Mucosa of descending colon (tissue), 3 donors: ENCODE data around the gene TRIP13. TPM values are rescaled to one million over a fixed set of nuclear protein-coding genes. Genes with fewer than 3 reads are reported as not detected.
"Not testable (repeated sequence)": the region's sequence is repeated elsewhere in the genome, so short reads cannot be mapped to it uniquely, and the experiment has no call there.

Experiments used
- ATAC-seq: fragments of 200-7000 bp; cut with Tn5 transposase; one replicate; pipeline ENCODE4 v1.9.1; 2020; ENCODE audit warnings: mild to moderate bottlenecking, moderate library complexity
- DNase-seq, 3 donors: peaks; one replicate each; pipeline ENCODE4 v3.0.0-alpha.2; 2020
- H3K36me3 ChIP-seq: fragments of 200-600 bp; one replicate; pipeline ENCODE4 v1.8.0; 2021; ENCODE audit warnings: low read depth, mild to moderate bottlenecking
- H3K4me1 ChIP-seq: fragments of 200-600 bp; one replicate; pipeline ENCODE4 v1.8.0; 2021; ENCODE audit warnings: low read depth, mild to moderate bottlenecking
- H3K4me3 ChIP-seq: fragments of 200-600 bp; one replicate; pipeline ENCODE4 v1.8.0; 2021; ENCODE audit warnings: mild to moderate bottlenecking
- H3K9me3 ChIP-seq: fragments of 200-600 bp; one replicate; pipeline ENCODE4 v1.8.0; 2021; ENCODE audit warnings: mild to moderate bottlenecking
- intact Hi-C, 2 donors: fragments of 100-400 bp; cut with DNase I in 1 of 2; cut with micrococcal nuclease in 1 of 2; formaldehyde crosslinking; loops; one replicate each; pipeline versions ENCODE4 v1.11.0 to v1.11.1; 2022; cut with DNase I, micrococcal nuclease
- total RNA-seq, 3 donors: library from RNA; stranded (reverse); fragmentation: NEBNext Ultra II Directional in 2 of 3; extraction: Animal tissue kit (Norgen Biotek cat#: 25700) in 2 of 3; gene quantifications; one replicate each; pipeline versions ENCODE4 v1.2.1 to v1.2.4, GENCODE V29; 2021 to 2023
- TF ChIP-seq, protein P1 (sequence below): fragments of 200-600 bp; IDR thresholded peaks from one replicate; pipeline ENCODE4 v1.8.0; 2022; ENCODE audit warnings: antibody characterized with exemption, mild to moderate bottlenecking
- donor health status: DM: no; HTN: no; CAD: no; lungs with moderate emphysema.
- donor health status: DM: no; HTN: no; CAD: no.
- donor health status: DM: no; HTN: yes; CAD: no.

Gene TRIP13
- total RNA-seq, 3 donors from 2014 or later, result 1.4 to 7.1 (median 2.1) TPM

- Histone ChIP-seq H3K4me3 (no peak overlapping the region), H3K36me3 (no peaks in the 10 kb centered on the region), H3K9me3 (no peaks in the 10 kb centered on the region), H3K4me1 (no peaks in the 10 kb centered on the region)
- TF ChIP-seq, protein P1, sequence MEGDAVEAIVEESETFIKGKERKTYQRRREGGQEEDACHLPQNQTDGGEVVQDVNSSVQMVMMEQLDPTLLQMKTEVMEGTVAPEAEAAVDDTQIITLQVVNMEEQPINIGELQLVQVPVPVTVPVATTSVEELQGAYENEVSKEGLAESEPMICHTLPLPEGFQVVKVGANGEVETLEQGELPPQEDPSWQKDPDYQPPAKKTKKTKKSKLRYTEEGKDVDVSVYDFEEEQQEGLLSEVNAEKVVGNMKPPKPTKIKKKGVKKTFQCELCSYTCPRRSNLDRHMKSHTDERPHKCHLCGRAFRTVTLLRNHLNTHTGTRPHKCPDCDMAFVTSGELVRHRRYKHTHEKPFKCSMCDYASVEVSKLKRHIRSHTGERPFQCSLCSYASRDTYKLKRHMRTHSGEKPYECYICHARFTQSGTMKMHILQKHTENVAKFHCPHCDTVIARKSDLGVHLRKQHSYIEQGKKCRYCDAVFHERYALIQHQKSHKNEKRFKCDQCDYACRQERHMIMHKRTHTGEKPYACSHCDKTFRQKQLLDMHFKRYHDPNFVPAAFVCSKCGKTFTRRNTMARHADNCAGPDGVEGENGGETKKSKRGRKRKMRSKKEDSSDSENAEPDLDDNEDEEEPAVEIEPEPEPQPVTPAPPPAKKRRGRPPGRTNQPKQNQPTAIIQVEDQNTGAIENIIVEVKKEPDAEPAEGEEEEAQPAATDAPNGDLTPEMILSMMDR, result no peak
- intact Hi-C loops, result no loop called here
- ATAC-seq, result no peak
- DNase-seq, result no peak
These were observed 21.9 kb downstream of the TRIP13 start for GRCh38 chr5:914612-915011.

- H3K4me1 ChIP-seq, DNase-seq, H3K9me3 ChIP-seq, intact Hi-C loops, H3K36me3 ChIP-seq, H3K4me3 ChIP-seq, ATAC-seq: not testable (repeated sequence)
These were observed 22.7 kb downstream of the TRIP13 start for GRCh38 chr5:915346-915745.

GRCh38 chr5:915946-916345 lies 23.3 kb downstream of the TRIP13 start:
- DNase-seq, result no peak
- H3K4me3 ChIP-seq, result no peak overlapping the region
- no peaks in the 10 kb centered on the region for H3K4me1 ChIP-seq
- TF ChIP-seq, protein P1, result no peak
- no peaks in the 10 kb centered on the region for H3K36me3 ChIP-seq
- no peaks in the 10 kb centered on the region for H3K9me3 ChIP-seq
- ATAC-seq, result no peak
- intact Hi-C loops, result no loop called here

DNA sequence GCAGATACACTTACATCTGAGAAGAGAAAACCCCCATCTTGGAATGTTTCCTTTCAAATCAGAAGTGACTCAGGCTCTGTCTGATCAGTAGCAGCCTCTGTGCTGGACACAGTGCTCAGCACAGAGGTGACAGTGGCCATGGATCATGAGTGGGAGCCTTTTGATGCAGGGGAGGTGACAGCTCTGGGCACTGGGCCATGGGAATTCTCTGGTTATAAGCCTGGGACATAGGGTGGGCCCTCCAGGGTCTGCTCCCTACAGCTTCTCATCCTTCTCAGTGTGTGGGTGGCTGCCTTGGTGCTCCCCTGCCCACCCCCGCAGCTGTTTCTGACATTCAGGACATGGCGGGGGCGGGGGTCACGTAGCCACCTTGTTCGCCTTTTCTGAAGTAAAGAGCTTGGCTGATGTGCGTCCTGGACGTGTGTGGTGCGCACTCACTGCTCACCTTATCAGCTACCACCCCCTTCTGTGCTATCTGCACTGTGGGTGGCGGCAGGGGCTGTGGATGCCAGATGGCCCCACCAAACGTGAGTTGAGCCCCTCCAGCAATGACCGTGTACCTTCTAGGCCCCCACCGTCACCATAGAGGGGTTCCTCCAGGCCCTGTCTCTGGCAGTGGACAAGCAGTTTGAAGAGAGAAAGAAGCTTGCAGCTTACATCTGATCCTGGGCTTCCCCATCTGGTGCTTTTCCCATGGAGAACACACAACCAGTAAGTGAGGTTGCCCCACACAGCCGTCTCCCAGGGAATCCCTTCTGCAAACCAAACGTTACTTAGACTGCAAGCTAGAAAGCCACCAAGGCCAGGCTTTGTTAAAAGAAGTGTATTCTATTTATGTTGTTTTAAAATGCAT lies 24.0 kb downstream of the TRIP13 start:
- DNase-seq, result no peak
- ATAC-seq, result no peak
- H3K36me3 ChIP-seq, result no peaks in the 10 kb centered on the region
- H3K4me3 ChIP-seq, result no peak overlapping the region
- H3K9me3 ChIP-seq, result no peaks in the 10 kb centered on the region
- TF ChIP-seq, protein P1, result no peak
- intact Hi-C loops, result no loop called here
- no peaks in the 10 kb centered on the region for H3K4me1 ChIP-seq

DNA sequence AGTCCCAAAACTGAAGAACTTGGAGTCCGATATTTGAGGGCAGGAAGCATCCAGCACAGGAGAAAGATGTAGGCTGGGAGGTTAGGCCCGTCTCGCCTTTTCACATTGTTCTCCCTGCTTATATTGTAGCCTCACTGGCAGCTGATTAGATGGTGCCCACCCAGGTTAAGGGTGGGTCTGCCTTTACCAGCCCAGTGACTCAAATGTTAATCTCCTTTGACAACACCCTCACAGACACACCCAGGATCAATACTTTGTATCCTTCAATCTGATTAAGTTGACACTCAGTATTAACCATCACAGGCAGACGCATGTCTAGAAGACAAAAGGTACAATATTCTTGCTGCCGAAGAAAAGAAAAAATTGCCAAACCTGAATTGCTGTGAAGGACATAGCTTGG lies 26.0 kb downstream of the TRIP13 start:
- H3K4me3 ChIP-seq, H3K36me3 ChIP-seq, ATAC-seq, intact Hi-C loops, H3K9me3 ChIP-seq, H3K4me1 ChIP-seq, DNase-seq: not testable (repeated sequence)

GRCh38 chr5:919356-920000 lies 26.8 kb downstream of the TRIP13 start:
- Histone ChIP-seq H3K36me3 (no peaks in the 10 kb centered on the region), H3K4me3 (no peak overlapping the region), H3K4me1 (no peaks in the 10 kb centered on the region), H3K9me3 (no peaks in the 10 kb centered on the region)
- intact Hi-C loops, result no loop called here
- DNase-seq (no peak), ATAC-seq (no peak)
- TF ChIP-seq, protein P1, result no peak
